D721Med (cell line): ENCODE data around the gene APC2.

Experiments
- DNase-seq: peaks from one replicate; pipeline ENCODE4 v3.0.0; 2011; ENCODE audit warnings: low spot score; ENCODE audit not compliant: insufficient read length
- FAIRE-seq: peaks from 2 replicates; lab custom pipeline; 2011; peaks lifted over from hg19 to GRCh38; lab: Jason Lieb, UNC
- TF ChIP-seq, protein P1 (sequence below): IDR thresholded peaks from 2 replicates; pipeline ENCODE4 v1.5.1; 2012; ENCODE audit warnings: mild to moderate bottlenecking, control low read depth; ENCODE audit not compliant: insufficient read depth; ENCODE audit errors: missing control alignments

The APC2 gene

DNA sequence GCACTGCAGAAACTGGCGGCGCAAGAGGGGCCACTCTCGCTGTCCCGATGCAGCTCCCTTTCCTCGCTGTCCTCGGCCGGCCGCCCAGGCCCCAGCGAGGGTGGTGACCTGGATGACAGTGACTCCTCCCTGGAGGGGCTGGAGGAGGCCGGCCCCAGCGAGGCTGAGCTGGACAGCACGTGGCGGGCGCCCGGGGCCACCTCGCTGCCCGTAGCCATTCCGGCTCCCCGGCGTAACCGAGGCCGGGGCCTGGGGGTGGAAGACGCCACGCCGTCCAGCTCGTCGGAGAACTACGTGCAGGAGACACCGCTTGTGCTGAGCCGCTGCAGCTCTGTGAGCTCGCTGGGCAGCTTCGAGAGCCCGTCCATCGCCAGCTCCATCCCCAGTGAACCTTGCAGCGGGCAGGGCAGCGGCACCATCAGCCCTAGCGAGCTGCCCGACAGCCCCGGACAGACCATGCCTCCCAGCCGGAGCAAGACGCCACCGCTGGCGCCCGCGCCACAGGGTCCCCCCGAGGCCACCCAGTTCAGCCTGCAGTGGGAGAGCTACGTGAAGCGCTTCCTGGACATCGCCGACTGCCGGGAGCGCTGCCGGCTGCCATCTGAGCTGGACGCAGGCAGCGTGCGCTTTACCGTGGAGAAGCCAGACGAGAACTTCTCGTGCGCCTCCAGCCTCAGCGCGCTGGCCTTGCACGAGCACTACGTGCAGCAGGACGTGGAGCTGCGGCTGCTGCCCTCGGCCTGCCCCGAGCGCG, 16.7 kb downstream of the APC2 start:
- no peak for DNase-seq
- no peak for FAIRE-seq

DNA sequence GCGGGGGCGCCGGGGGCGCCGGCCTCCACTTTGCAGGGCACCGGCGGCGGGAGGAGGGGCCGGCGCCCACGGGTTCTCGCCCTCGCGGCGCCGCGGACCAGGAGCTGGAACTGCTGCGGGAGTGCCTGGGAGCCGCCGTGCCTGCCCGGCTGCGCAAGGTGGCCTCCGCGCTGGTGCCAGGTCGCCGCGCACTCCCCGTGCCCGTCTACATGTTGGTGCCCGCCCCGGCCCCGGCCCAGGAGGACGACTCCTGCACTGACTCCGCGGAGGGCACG, 17.2 kb downstream of the APC2 start:
- FAIRE-seq: no peak
- no peak for DNase-seq
- TF ChIP-seq, protein P1, sequence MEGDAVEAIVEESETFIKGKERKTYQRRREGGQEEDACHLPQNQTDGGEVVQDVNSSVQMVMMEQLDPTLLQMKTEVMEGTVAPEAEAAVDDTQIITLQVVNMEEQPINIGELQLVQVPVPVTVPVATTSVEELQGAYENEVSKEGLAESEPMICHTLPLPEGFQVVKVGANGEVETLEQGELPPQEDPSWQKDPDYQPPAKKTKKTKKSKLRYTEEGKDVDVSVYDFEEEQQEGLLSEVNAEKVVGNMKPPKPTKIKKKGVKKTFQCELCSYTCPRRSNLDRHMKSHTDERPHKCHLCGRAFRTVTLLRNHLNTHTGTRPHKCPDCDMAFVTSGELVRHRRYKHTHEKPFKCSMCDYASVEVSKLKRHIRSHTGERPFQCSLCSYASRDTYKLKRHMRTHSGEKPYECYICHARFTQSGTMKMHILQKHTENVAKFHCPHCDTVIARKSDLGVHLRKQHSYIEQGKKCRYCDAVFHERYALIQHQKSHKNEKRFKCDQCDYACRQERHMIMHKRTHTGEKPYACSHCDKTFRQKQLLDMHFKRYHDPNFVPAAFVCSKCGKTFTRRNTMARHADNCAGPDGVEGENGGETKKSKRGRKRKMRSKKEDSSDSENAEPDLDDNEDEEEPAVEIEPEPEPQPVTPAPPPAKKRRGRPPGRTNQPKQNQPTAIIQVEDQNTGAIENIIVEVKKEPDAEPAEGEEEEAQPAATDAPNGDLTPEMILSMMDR: no peak

More for the DNA sequence above, 16.7 kb downstream of the APC2 start:
- TF ChIP-seq, protein P1: no peak

DNA sequence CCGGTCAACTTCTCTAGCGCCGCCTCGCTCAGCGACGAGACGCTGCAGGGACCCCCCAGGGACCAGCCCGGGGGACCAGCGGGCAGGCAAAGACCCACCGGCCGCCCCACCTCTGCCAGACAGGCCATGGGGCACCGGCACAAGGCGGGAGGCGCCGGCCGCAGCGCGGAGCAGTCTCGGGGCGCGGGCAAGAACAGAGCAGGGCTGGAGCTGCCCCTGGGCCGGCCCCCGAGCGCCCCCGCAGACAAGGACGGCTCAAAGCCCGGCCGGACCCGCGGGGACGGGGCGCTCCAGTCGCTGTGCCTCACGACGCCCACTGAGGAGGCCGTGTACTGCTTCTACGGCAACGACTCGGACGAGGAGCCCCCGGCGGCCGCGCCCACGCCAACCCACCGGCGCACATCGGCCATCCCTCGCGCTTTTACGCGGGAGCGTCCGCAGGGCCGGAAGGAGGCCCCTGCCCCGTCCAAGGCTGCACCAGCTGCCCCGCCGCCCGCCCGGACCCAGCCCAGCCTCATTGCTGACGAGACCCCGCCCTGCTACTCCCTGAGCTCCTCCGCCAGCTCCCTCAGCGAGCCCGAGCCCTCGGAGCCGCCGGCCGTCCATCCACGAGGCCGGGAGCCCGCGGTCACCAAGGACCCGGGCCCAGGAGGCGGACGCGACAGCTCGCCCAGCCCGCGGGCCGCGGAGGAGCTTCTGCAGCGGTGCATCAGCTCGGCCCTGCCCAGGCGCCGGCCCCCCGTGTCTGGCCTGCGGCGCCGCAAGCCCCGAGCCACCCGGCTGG, 17.8 kb downstream of the APC2 start:
- TF ChIP-seq, protein P1: no peak
- no peak for FAIRE-seq
- no peak for DNase-seq

DNA sequence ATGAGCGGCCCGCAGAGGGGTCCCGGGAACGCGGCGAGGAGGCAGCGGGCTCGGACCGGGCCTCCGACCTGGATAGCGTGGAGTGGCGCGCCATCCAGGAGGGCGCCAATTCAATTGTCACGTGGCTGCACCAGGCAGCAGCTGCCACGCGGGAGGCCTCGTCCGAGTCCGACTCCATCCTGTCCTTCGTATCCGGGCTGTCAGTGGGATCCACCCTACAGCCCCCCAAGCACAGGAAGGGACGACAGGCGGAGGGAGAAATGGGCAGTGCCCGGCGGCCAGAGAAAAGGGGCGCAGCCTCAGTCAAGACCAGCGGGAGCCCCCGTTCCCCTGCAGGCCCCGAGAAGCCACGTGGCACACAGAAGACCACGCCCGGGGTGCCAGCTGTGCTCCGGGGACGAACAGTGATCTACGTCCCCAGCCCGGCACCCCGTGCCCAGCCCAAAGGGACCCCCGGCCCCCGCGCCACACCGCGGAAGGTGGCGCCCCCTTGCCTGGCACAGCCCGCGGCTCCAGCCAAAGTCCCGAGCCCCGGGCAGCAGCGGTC, 18.4 kb downstream of the APC2 start:
- FAIRE-seq (no peak), DNase-seq (no peak)
- TF ChIP-seq, protein P1: no peak

DNA sequence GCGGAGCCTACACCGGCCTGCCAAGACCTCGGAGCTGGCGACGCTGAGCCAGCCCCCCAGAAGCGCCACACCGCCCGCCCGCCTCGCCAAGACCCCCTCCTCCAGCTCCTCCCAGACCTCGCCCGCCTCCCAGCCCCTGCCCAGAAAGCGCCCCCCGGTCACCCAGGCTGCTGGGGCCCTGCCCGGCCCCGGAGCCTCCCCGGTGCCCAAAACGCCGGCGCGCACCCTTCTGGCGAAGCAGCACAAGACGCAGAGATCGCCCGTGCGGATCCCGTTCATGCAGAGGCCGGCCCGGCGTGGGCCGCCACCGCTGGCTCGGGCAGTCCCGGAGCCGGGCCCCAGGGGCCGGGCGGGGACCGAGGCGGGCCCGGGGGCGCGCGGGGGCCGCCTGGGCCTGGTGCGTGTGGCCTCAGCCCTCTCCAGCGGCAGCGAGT, 18.9 kb downstream of the APC2 start:
- DNase-seq: no peak
- no peak for FAIRE-seq
- TF ChIP-seq, protein P1: peak; percentile 22

DNA sequence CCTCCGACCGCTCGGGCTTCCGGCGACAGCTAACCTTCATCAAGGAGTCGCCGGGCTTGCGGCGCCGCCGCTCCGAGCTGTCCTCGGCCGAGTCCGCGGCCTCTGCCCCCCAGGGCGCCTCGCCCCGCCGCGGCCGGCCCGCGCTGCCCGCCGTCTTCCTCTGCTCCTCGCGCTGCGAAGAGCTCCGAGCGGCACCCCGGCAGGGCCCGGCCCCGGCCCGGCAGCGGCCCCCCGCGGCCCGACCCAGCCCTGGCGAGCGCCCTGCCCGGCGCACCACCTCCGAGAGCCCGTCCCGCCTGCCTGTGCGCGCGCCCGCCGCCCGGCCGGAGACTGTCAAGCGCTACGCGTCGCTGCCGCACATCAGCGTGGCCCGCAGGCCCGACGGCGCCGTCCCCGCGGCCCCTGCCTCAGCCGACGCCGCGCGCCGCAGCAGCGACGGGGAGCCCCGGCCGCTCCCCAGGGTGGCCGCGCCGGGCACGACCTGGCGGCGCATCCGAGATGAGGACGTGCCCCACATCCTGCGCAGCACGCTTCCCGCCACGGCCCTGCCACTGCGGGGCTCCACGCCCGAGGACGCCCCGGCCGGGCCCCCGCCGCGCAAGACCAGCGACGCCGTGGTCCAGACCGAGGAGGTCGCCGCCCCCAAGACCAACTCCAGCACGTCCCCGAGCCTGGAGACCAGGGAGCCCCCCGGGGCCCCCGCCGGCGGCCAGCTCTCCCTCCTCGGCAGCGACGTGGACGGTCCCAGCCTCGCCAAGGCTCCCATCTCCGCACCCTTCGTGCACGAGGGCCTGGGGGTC, 19.5 kb downstream of the APC2 start:
- TF ChIP-seq, protein P1: no peak
- FAIRE-seq (no peak), DNase-seq (no peak)
